Stimulated activated CD4-positive, alpha-beta T cell treated with anti-CD3 and anti-CD28 coated beads, Interleukin-12 subunit alpha, Interleukin-12 subunit beta, amount 100 ng/mL, for 24 hours (primary cell): ENCODE data around the gene IMMP2L.

Experiments
- DNase-seq, 2 experiments: peaks; one replicate each; pipeline ENCODE4 v3.0.0-alpha.2; 2020; ENCODE audit warnings: low read depth in 2 of 2

IMMP2L gene

GRCh38 chr7:111162692-111163091 is 399.6 kb downstream of the IMMP2L start:
- DNase-seq: no peak

- DNase-seq: no peak
These were observed 402.0 kb downstream of the IMMP2L start for GRCh38 chr7:111160297-111160696.

- no peak for DNase-seq
These were observed 402.9 kb downstream of the IMMP2L start for GRCh38 chr7:111159426-111159825.

- DNase-seq: no peak
These were observed 411.6 kb downstream of the IMMP2L start for GRCh38 chr7:111150709-111151108.

GRCh38 chr7:111147708-111148533 is 414.4 kb downstream of the IMMP2L start:
- DNase-seq: no peak

GRCh38 chr7:111146136-111146535 is 416.2 kb downstream of the IMMP2L start:
- no peak for DNase-seq

GRCh38 chr7:111145472-111145871 is 416.8 kb downstream of the IMMP2L start:
- DNase-seq: no peak

- DNase-seq: no peak
These were observed 422.0 kb downstream of the IMMP2L start for GRCh38 chr7:111140091-111140865.

GRCh38 chr7:111138586-111138985 is 423.7 kb downstream of the IMMP2L start:
- DNase-seq: no peak

GRCh38 chr7:111138193-111138569 is 424.1 kb downstream of the IMMP2L start:
- peak; percentile 35 to 54 for DNase-seq

- peak; percentile 14 to 23 for DNase-seq
These were observed 424.7 kb downstream of the IMMP2L start for GRCh38 chr7:111137296-111138192.

- DNase-seq: no peak
These were observed 429.5 kb downstream of the IMMP2L start for GRCh38 chr7:111132833-111133232.

GRCh38 chr7:111129435-111129834 is 432.9 kb downstream of the IMMP2L start:
- no peak for DNase-seq

GRCh38 chr7:111126987-111127386 is 435.3 kb downstream of the IMMP2L start:
- DNase-seq: no peak

- DNase-seq: no peak
These were observed 446.3 kb downstream of the IMMP2L start for GRCh38 chr7:111115966-111116365.

- no peak for DNase-seq
These were observed 448.9 kb downstream of the IMMP2L start for GRCh38 chr7:111113263-111114017.

- DNase-seq: no peak
These were observed 449.9 kb downstream of the IMMP2L start for GRCh38 chr7:111112439-111112838.

- DNase-seq: no peak
These were observed 453.8 kb downstream of the IMMP2L start for GRCh38 chr7:111108496-111108895.

- DNase-seq: no peak
These were observed 454.3 kb downstream of the IMMP2L start for GRCh38 chr7:111108000-111108399.

GRCh38 chr7:111107579-111107978 is 454.7 kb downstream of the IMMP2L start:
- no peak for DNase-seq

GRCh38 chr7:111105269-111105668 is 457.0 kb downstream of the IMMP2L start:
- no peak for DNase-seq
